HEK293T (cell line): ENCODE results near the gene SCGB3A2.

ENCODE experiments used
- CTCF ChIA-PET: fragments of 350-600 bp; formaldehyde crosslinking; extraction: SDS; loops from one replicate; lab custom pipeline; 2021; ENCODE audit warnings: antibody characterized with exemption, inconsistent platforms; lab: Yijun Ruan, JAX
- POLR2A ChIA-PET: fragments of 350-600 bp; formaldehyde crosslinking; extraction: SDS; loops from one replicate; lab custom pipeline; 2020; ENCODE audit warnings: antibody characterized with exemption, inconsistent platforms; lab: Yijun Ruan, JAX
- DNase-seq: peaks from one replicate; pipeline ENCODE4 v3.0.0; 2012; ENCODE audit warnings: mixed read lengths; ENCODE audit errors: extremely low spot score
- ARNT ChIP-seq: fragments of 450-650 bp; IDR thresholded peaks from 2 replicates; pipeline ENCODE4 v1.6.1; 2017; ENCODE audit warnings: mild to moderate bottlenecking
- BHLHE40 ChIP-seq: fragments of 450-650 bp; IDR thresholded peaks from 2 replicates; pipeline ENCODE4 v1.6.1; 2016; ENCODE audit warnings: mild to moderate bottlenecking, moderate library complexity, borderline replicate concordance
- CTBP1 ChIP-seq: fragments of 450-650 bp; IDR thresholded peaks from 2 replicates; pipeline ENCODE4 v1.6.1; 2016; ENCODE audit warnings: borderline replicate concordance
- ELF4 ChIP-seq: fragments of 450-650 bp; IDR thresholded peaks from 2 replicates; pipeline ENCODE4 v1.6.1; 2017; ENCODE audit warnings: antibody characterized with exemption
- FOXA1 ChIP-seq: fragments of 450-650 bp; IDR thresholded peaks from 2 replicates; pipeline ENCODE4 v1.6.1; 2016; ENCODE audit warnings: mild to moderate bottlenecking
- FOXK2 ChIP-seq: fragments of 450-650 bp; IDR thresholded peaks from 2 replicates; pipeline ENCODE4 v1.6.1; 2016; ENCODE audit warnings: mild to moderate bottlenecking
- FOXM1 ChIP-seq: fragments of 450-650 bp; IDR thresholded peaks from 2 replicates; pipeline ENCODE4 v1.6.1; 2017; ENCODE audit warnings: mild to moderate bottlenecking, borderline replicate concordance
- HDGF ChIP-seq: fragments of 450-650 bp; IDR thresholded peaks from 2 replicates; pipeline ENCODE4 v1.6.1; 2017; ENCODE audit warnings: antibody characterized with exemption, borderline replicate concordance
- L3MBTL2 ChIP-seq: fragments of 450-650 bp; conservative IDR thresholded peaks from 2 replicates; pipeline ENCODE4 v1.6.1; 2016; ENCODE audit warnings: mild to moderate bottlenecking
- LEF1 ChIP-seq: fragments of 450-650 bp; IDR thresholded peaks from 2 replicates; pipeline ENCODE4 v1.6.1; 2017; ENCODE audit warnings: mild to moderate bottlenecking, borderline replicate concordance
- NFRKB ChIP-seq: fragments of 450-650 bp; IDR thresholded peaks from 2 replicates; pipeline ENCODE4 v1.6.1; 2016; ENCODE audit warnings: mild to moderate bottlenecking, moderate library complexity
- PKNOX1 ChIP-seq: fragments of 450-650 bp; IDR thresholded peaks from 2 replicates; pipeline ENCODE4 v1.6.1; 2016
- SP1 ChIP-seq: fragments of 450-650 bp; IDR thresholded peaks from 2 replicates; pipeline ENCODE4 v1.6.1; 2017
- SUZ12 ChIP-seq: fragments of 450-650 bp; IDR thresholded peaks from 2 replicates; pipeline ENCODE4 v1.6.1; 2016; ENCODE audit warnings: mild to moderate bottlenecking
- TARDBP ChIP-seq: fragments of 450-650 bp; IDR thresholded peaks from 2 replicates; pipeline ENCODE4 v1.6.1; 2016
- ZNF384 ChIP-seq: fragments of 450-650 bp; IDR thresholded peaks from 2 replicates; pipeline ENCODE4 v1.6.1; 2016

Gene SCGB3A2

GRCh38 chr5:147842869-147843268 lies 35.6 kb upstream of the SCGB3A2 start:
- ChIA-PET CTCF (no interaction called here), POLR2A (no interaction called here)
- no peak for DNase-seq
- no peak for TF ChIP-seq HDGF

GRCh38 chr5:147844846-147845245 lies 33.7 kb upstream of the SCGB3A2 start:
- POLR2A ChIA-PET, result no interaction called here
- no peak for TF ChIP-seq PKNOX1
- CTCF ChIA-PET, result interaction anchor here (1.7 kb wide), 1 partner anchor 13 kb away, joined by 4 read pairs; no protein-coding TSS in a partner anchor
- no peak for DNase-seq

GRCh38 chr5:147845618-147846017 lies 32.9 kb upstream of the SCGB3A2 start:
- CTCF ChIA-PET, result interaction anchor here (1.7 kb wide), 1 partner anchor 12 kb away, joined by 4 read pairs; no protein-coding TSS in a partner anchor
- POLR2A ChIA-PET, result no interaction called here
- TF ChIP-seq PKNOX1, result no peak
- TF ChIP-seq ELF4, result no peak
- no peak for TF ChIP-seq NFRKB
- no peak for TF ChIP-seq CTBP1
- TF ChIP-seq HDGF, result no peak
- no peak for TF ChIP-seq SUZ12
- TF ChIP-seq LEF1, result no peak
- TF ChIP-seq BHLHE40, result no peak
- no peak for TF ChIP-seq FOXK2
- TF ChIP-seq ZNF384, result no peak
- no peak for TF ChIP-seq FOXA1
- no peak for TF ChIP-seq TARDBP
- TF ChIP-seq SP1, result no peak
- TF ChIP-seq ARNT, result no peak
- TF ChIP-seq L3MBTL2, result no peak
- TF ChIP-seq FOXM1, result no peak
- DNase-seq, result no peak

GRCh38 chr5:147849226-147849625 lies 29.3 kb upstream of the SCGB3A2 start:
- CTCF ChIA-PET, result no interaction called here
- POLR2A ChIA-PET, result no interaction called here
- TF ChIP-seq FOXK2 (no peak), SUZ12 (no peak)
- no peak for DNase-seq

- TF ChIP-seq ARNT (no peak), ELF4 (no peak), ZNF384 (no peak), FOXK2 (no peak), SUZ12 (no peak), BHLHE40 (no peak), HDGF (no peak)
- POLR2A ChIA-PET, result no interaction called here
- CTCF ChIA-PET, result no interaction called here
- DNase-seq, result no peak
Observed at GRCh38 chr5:147851578-147851977, 26.9 kb upstream of the SCGB3A2 start.

- CTCF ChIA-PET, result no interaction called here
- no peak for DNase-seq
- TF ChIP-seq ELF4 (no peak), ARNT (no peak), LEF1 (no peak), NFRKB (no peak), BHLHE40 (no peak), FOXA1 (no peak), FOXM1 (no peak), TARDBP (no peak), L3MBTL2 (no peak), SUZ12 (no peak), HDGF (no peak), PKNOX1 (no peak), ZNF384 (no peak), CTBP1 (no peak), FOXK2 (no peak), SP1 (no peak)
- POLR2A ChIA-PET, result no interaction called here
Observed at GRCh38 chr5:147852365-147852764, 26.1 kb upstream of the SCGB3A2 start.

GRCh38 chr5:147853372-147853987 lies 25.0 kb upstream of the SCGB3A2 start:
- ChIA-PET POLR2A (no interaction called here), CTCF (no interaction called here)
- DNase-seq, result no peak
- no peak for TF ChIP-seq ZNF384
- TF ChIP-seq SUZ12, result no peak
- no peak for TF ChIP-seq FOXM1
- no peak for TF ChIP-seq PKNOX1
- TF ChIP-seq L3MBTL2, result no peak
- no peak for TF ChIP-seq SP1
- TF ChIP-seq NFRKB, result no peak
- no peak for TF ChIP-seq ARNT
- no peak for TF ChIP-seq HDGF
- TF ChIP-seq ELF4, result no peak
- no peak for TF ChIP-seq FOXK2
- no peak for TF ChIP-seq CTBP1
- no peak for TF ChIP-seq FOXA1
